HEK293 (cell line): Measurements from ENCODE around the gene PTGER2.

Source experiments
- ZNF221 ChIP-seq: fragments of 450-650 bp; formaldehyde crosslinking; IDR thresholded peaks from 2 replicates; pipeline ENCODE4 v1.5.1; 2017; ENCODE audit warnings: missing biosample characterization, missing genetic modification characterization, borderline replicate concordance
- ZNF558 ChIP-seq: fragments of 450-650 bp; formaldehyde crosslinking; IDR thresholded peaks from 2 replicates; pipeline ENCODE4 v1.5.1; 2016; ENCODE audit warnings: missing biosample characterization, missing genetic modification characterization

DNA sequence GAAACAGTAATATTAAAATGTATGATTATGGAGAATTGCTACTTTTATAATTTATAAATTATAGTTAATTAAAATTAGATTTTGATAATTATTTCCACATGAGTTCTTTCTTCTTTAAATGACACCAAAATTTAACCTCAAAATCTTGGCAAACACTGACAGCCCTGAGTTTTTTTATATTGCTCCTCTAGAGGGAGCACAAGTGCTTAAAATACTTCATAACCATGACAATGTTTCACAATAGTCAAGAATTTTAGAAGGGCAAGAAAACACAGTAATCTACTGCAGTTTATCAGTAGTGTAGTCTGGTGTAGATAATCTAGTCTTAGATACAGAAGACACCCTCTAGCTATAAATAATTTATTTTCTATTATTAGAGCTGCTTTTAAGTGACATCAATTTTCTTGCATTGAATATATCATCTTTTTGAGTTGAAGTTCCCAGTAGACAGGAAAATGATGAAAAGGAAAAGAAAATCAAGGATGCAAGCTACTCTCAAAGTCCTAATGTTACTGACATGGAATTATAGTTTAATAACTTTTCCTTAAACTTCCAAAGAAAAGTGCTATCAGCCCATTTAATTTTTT, 14.3 kb upstream of the PTGER2 start:
- no peak for TF ChIP-seq ZNF558 (tag by site-specific recombination)
- TF ChIP-seq ZNF221 (tag by site-specific recombination) = no peak
